Stimulated activated CD8-positive, alpha-beta memory T cell treated with anti-CD3 and anti-CD28 coated beads, Interleukin-2, amount 100 ng/mL, for 48 hours (primary cell): Measurements from ENCODE around the gene PPP1R3C.

Experiments
- DNase-seq, 2 donors: peaks; one replicate each; pipeline ENCODE4 v3.0.0-alpha.2; 2020; ENCODE audit warnings: low read depth in 2 of 2

The PPP1R3C gene

DNA sequence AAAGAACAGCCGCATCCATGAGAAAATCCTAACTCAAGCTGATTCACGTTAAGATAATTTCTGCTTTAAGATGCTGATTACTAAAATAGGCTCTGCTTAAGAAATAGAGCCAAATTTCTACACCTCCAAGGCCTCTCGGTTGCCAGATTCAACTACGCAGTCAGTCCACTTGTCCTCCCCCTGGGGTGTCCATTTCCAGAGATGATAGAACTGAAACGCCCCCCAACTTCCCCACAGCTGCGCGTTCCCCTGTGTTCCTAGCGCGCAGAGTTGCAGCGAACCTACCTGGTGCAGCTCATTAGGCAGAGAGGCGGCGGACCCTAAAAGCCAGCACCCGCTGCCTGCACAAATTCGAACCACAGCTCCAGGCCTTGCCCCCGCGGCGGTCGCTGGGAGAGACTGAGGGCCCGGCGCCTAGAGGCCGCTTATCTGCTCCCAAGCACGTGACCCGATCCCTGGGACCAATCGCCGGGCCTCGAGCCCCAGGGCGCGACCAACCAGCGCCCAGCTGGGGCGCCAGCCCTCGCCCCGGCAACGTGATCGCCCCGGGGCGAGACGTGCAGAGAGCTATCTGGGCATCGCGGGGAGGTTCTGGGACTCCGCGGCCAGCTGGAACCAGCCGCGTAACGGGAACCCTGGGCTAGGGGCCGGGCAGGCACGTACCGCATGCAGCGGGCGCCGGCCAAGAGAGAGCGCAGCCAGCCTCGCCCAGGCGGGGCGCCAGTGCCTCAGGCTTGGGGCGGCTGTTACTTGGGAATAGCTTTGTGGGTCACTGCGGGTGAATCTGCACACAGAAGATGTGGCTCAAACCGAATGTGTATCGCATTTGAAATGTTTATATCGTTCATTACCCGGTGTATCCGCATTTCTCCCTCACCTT, at the start of gene PPP1R3C:
TSS of gene PPP1R3C (minus strand) at position 401 of the 880 bp plus-strand sequence. CDS start at position 299, 102 bp downstream.
- DNase-seq: peak; percentile 39 to 40

DNA sequence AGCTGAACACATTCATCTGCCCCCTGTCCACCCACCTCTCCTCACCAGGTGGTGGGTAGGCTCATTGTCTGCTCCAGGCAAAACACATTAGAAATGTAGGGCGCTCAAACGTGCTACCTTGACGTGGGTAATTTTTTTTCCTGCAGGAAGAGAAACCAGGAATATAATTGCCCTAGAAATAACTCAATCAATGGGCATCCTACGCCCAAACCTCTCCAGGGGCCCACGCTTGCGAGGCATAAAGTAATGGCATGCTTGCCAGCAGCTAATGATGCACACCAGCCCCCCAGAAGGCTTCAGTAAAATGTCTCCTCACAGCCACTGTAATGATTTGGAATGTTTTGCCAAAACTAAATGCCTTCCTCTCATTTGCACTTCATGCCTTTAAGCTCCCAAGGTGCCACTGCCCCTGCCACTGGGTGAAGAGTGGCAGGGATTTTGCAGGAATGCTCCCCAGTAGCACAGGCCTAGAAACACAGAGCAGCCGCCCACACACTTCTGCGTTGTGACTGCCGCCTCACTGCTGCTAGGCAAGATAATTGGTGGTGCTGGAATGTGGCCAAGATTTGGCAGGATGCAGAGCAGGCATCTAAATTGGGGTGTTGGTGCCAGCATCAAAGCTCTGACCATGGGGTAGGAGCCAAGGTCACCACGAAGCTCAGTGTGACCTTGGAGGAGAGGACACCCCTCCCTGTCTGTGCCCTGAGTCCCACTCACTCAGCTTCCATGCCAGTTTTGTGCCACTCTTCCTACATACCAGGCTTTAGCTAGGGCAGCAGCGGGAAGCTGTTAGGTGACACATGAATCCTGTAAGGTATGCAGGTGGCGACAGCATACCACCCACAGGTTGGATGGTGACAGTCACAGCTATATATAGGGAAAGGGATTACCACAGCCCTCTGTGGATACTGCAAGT, 48.7 kb upstream of the PPP1R3C start:
- no peak for DNase-seq

DNA sequence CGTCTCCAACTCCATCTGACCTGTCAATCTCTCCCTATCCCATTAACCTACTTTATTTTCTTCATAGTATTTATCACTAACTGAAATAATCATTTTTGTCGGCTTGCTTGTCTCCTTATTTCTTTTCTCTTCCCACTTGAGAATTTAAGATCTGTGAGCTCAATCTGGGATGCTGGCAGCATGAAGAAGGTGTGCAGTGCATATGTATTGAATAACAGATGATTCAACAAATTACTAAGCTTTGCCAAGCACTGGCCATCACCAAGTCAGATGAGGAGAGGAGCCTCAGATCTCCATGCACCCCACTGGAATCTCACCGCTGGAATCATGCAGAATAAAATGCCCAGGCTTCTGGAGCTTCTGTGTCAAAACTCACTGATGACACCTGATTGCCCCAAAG, 47.6 kb upstream of the PPP1R3C start:
- no peak for DNase-seq

DNA sequence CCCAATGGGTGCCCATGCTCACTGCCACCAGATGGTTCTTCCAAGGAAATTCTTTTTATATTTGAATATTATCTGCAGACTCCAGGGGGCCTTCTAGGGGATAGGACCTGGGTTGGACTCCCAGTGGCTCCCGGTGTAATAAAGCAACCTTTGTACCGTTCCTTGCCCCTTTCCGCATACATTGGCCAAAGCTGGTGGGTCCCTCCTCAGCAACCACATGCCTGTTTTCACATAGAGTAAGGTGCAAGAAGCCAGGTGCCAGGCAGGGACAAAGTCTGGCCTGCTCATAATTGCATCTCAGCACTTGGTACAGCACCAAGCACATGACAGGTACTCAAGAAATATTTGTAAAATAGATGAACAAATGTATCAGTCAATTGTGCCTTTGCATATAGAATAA, 46.4 kb upstream of the PPP1R3C start:
- DNase-seq: no peak

DNA sequence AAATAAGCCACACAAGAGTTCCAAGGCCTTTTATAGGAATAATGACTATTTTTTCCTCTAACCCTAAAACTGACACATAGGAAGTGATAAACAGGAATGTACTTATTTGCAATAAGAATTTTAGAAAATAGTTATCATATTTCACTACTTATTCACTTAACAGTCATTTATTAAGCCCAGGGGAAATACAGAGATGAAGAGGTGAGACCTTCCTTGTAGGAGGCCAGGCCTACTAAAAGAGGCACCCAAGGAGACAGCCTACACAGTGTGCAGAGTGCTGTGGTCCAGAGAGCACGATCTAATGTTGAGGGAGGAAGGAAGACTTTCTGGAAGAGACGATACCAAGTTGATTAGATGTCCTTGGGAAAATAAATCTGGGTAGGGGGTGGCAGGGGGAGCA, 45.0 kb upstream of the PPP1R3C start:
- no peak for DNase-seq

DNA sequence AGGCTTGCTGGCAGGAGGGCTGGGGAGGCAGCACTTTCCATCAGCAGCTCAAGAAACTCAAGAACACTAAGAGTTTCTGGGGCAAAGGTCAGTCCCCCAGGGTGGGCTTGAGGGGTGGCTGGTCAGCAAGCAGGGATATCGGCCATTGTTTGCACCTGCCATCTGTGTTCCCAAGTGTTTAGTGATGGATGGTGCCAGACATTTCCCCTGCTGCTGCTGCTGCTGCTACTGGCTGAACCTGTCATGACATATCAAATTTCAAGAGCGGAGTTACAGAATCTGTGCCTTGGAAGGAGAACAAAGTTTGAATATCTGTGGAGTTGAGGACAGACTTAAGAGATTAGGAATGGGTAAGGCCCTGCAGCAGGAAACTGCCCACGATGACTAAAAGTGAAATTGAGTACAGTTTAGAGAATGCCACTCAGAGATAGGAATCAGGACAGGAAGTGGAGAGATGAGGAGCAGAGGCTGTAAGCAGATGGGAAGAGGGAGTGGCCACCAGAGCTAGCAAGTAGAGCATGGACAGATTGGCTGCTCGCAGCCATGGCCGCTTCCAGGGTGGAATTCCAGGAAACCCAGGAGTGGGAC, 39.2 kb upstream of the PPP1R3C start:
- DNase-seq: no peak

DNA sequence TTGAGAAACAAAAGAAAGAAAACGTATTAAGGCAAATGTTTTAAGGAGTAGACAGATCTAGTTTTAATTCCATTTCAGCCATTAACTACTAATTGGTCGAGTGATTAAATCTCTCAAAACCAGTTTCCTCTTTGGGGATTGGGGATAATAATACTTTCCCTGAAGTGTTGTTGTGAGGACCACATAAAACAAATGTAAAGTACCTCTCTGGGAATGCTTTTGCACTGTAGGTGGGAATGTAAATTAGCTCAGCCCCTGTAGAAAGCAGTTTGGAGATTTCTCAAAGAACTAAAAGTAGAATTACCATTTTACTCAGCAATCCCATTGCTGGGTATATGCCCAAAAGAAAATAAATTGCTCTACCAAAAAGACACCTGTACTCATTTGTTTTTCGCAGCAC, 36.0 kb upstream of the PPP1R3C start:
- no peak for DNase-seq

DNA sequence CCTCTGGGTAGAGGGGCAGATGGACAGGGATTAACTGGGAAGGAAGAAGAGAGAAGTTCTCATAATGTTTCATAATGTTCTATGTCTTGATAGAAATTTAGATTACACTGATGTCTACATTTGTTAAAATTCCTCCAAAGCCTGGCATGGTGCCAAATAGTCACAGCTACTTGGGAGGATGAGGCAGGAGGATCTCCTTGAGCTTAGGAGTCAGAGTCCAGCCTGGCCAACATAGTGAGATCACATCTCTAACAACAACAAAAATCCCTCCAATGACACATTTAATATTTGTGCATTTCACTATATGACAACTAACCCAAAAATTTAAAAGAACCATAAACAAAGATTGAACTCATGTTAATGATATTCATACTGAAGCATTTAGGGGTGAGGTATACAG, 33.0 kb upstream of the PPP1R3C start:
- DNase-seq: no peak

DNA sequence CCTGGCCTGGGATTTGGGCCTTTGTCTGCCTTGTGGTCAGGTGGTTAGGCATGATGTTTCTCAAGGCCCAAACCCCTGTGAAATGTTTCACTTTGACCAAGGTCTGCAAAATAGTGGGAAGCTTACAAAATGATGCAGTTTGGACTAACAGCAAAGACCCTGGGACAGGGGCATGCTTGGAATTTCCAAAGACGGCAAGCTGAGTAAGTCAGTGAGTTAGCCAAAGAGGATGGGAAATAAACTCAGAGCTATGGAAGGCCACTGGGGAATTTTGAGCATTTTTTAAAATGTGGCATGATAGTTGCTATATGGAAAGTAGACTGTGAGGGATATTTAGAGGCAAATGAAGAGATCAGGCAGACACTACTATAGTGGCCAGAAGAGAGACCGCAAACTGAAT, 31.6 kb upstream of the PPP1R3C start:
- no peak for DNase-seq

DNA sequence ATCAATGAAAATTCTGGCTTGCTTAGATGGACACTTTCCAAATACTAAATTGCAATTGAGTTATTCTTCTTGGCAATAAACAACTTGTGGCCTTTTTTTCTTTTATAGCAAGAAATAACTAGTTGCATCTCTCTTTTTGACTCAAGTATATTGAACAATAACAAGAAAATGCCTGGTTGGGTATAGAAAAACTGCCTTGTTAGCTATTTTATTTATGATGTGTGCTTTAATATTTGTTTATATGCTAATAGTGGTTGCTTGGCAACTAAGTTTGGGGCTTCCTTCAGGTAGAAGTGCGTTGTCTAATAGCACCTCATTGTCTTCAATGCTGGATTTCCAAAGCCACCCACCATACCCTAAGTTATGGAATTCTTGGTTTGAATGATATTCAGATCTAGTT, 30.1 kb upstream of the PPP1R3C start:
- DNase-seq: no peak

DNA sequence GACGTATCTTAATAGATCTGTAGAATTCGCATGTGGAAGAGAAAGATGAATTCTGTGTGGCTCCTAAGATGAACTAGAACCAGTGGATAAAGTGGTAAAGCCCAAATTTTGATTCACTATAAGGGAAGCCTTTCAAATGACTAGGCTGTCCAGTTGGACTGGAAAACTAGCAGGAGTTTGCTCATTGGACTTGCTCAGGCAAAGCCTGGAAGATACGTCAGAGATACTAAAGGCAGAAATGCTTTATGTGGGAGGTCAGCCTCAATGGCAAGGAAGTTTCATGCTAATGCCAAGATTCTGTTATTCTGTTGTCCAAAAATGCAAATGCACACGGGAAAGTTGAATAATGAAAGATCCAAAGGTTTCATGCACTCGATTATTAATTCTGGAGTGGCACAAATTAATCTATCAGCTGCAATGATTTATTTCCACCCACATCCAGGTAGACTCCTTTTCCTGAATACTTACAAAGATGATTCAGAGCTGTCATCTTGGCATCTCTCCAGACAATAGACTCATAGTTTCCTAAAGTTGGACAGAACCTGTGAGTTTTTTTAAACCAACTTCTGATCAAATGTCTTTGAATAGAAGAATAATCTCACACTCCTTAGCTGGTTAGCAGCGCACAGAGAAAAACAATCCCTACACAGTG, 20.5 kb upstream of the PPP1R3C start:
- DNase-seq: no peak

DNA sequence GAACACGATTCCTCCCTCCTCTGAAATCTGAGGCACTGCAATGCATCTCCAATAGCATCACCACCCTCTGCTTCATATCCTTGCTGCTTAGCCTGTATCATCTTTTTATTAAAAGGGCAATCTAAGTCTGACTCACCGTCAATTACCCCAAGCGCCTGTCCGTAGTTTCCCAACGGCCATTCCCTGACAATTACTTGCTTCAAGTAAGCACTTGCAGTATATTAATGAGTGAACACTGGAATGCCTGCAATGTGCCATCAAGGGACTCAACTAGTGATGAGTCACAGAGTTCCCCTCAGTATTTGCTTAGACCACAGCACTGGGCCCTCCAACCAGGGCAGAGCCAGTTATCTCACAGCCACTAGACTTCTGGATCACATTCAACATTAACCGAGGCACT, 19.5 kb upstream of the PPP1R3C start:
- no peak for DNase-seq

DNA sequence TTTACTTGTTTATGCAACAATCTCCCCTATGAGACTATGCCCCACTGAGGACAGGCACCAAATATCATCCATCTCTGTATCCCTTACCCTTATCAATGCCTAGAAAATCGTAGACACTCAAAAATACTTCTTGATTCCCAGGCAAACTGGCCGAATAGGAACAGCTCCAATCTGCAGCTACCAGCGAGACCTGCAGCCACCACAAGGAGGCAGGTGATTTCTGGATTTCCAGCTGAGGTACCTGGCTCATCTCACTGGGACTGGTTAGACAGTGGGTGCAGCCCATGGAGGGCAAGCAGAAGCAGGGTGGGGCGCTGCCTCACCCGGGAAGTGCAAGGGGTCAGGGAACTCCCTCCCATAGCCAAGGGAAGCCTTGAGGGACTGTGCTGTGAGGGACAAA, 10.8 kb upstream of the PPP1R3C start:
- no peak for DNase-seq

DNA sequence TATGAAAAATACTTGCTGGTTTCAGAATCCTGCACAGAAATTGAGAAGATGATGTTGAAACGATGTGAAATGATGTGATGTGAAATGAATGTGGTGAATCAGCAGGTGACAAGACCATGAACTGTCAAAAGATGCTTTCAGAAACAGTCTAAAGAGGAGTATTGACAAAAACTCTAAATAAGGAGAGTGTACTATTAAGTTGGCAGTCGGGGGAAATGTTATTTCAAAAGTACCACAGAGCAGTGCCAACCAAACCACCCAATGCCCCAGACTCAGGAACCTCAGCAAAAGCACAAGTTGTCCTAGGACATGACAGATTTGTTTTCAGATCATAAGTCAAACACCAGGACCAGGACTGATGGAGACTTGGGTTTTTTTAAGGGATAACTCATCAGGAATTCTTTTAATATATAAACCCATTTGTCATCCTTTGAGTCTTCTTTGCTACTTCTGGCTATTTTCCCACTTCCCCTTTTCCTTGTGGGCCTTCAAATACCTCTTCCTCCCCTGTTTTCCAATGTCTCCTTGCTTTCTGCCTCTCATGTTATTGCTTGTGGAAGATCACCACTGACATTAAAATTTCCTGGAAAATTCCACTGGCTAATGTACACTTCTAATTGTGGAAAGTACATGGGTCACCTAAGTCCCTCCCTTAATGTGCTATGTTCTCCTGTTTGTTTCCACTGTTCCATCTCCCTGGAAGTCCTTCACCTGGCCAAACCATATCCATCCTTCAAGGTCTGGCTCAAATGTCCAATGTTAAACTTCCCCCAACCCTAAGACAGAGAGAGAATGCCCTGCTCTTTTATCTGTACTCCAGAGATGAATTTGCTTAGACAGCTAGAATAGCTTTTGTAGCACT, 10.2 kb upstream of the PPP1R3C start:
- DNase-seq: no peak

DNA sequence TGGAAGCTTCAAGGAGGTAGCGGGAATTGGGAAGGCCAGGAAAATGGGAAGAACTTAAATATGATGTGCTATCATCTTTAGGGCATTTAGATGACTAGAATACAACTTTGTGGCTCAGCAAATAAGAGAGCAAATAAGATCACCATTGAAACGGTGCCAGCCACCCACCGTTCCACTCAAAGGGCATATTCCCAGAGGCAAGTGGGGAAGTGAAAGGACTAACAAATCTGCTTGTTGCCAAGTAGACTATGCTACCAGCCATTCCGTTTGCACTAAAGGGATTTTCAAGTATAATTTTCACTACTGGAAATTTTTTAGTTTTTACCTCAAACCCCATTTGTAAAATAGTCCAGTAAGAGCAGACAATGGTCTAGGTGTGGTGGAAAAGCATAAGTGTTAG, 4.0 kb upstream of the PPP1R3C start:
- DNase-seq: no peak

DNA sequence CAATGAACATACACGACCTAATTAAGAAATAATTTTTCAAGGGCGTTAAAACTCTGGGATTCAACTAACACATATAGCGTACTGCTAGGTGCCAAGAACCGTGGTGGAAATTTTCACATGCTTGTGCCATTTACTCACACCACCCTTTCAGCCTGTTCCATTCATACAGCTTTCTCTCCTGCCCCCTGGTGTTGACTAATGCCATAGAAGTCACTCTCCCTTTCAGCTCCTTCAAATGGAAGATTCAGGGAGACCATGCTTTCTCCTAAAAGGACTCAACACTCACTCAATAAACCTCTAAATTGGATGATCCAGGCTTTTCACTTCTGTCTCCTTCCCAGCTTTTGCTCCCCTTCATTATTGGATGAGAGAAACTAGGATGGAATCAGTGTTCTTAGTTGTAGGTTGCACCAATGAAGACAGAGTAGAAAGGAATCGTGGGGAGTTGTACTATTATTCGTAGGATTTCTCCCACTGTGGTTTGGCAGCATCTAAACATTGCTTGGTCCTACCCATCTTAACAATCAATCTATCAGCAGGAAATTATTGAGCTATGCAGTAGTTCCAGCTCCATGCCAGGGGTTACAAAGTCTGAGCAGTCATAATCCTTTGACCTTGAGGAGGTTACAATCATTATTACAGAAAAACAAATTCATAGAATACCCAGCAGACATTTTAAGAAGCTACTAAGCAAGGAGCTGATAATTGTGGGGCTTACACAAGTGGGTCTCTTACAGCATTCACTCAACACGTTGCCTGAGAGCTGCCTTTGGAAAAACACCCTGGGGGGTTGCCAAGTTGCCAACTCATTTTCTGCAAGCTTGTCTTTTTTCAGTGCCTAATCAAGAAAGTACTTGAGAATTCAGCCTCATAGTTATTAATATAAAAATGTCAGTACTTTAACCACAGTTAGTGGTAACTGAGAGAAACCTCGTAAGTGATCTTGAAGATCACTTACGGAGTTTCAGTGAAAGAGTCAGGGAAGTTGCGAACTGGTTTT, 2.8 kb upstream of the PPP1R3C start:
- peak in 1 of 2 donors; percentile 3 for DNase-seq

DNA sequence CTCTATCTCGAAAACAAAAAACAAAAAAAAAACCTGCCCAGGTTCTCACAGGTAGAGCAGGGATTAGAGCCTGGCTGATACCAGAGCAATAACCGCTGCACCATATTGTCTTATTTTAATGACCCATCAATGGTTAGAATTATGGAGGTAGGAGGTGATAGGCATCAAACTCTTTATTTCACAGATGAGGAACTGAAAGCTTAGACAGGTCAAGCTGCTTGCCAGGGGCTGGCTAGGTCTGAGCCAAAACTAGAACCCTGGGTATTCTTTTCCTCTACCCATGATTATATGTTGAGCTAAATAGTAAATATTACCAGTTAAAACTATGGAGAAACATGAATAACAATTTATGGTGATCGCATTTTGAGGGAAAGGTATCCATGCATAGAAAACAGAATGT, 2.0 kb upstream of the PPP1R3C start:
- no peak for DNase-seq

DNA sequence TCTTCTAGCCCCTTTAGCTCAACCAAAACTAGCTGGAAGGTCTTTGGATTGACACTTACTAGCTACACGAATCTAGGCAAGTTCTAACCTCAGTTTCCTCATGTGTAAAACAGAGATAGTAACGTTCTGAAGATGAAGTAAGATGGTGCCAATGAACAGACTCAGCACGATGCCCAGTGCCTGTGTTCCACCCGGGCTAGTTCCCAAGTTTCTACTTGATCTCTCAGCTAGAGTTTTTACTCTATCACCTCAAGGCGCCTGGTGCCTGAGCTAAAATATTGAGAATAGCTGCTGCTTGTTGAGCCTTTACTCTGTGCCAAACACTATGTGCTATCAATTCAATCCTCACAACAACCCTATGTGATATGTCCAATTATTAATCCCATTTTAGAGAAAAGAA, 1.4 kb upstream of the PPP1R3C start:
- no peak for DNase-seq

DNA sequence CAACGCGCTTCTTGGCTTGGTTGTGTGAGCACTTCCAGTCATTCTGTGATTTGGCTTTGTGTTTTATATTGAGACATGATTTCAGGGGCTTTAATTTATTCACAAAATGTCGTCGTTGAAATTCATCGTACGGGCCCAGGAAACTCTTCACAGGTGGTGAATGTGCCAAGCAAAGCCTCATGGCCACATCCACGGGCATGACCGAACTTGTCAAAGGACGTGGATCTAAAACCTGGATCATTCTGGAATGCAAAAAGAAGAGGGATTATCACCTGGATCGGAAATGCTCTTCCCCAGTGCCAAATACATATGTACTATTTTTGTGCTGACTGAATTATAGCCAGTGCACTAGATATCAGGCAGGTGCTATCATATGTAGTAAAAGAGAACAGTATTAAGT, 2.2 kb downstream of the PPP1R3C start:
- DNase-seq: no peak
